Endothelial cell of umbilical vein (primary cell): ENCODE measurements around the gene FRMD4A. TPM values are rescaled to one million over a fixed set of nuclear protein-coding genes. Genes with fewer than 3 reads are reported as not detected.

Source experiments
- BruUV-seq: library from RNA; stranded (reverse); fragments of 400-500 nt; replicated peaks from 2 replicates; lab custom pipeline; 2021; lab: Mats Ljungman, UMichigan
- CTCF ChIA-PET: fragments of 300-600, 350-600 bp; sonication (Branson Sonifier 250); formaldehyde crosslinking; loops from one replicate; lab custom pipeline; 2021; ENCODE audit warnings: antibody characterized with exemption, inconsistent platforms; lab: Charles Lee
- POLR2A ChIA-PET: fragments of 300-600, 350-600 bp; sonication (Branson Sonifier 250); formaldehyde crosslinking; loops from one replicate; lab custom pipeline; 2021; ENCODE audit warnings: antibody characterized with exemption, inconsistent platforms; lab: Charles Lee
- DNase-seq: peaks from one replicate; pipeline ENCODE4 v3.0.0-alpha.2; 2011; ENCODE audit warnings: low read depth, low spot score
- FAIRE-seq: peaks from 2 replicates; lab custom pipeline; 2011; peaks lifted over from hg19 to GRCh38; lab: Jason Lieb, UNC
- H2AFZ ChIP-seq: 2 replicates; pipeline ENCODE4 v1.6.0; 2012; ENCODE audit warnings: low read depth, low read length, control low read depth, inconsistent platforms
- H3K27ac ChIP-seq: 2 replicates; pipeline ENCODE4 v1.5.1; 2011; ENCODE audit warnings: low read depth, mild to moderate bottlenecking, control low read depth, low read length, moderate library complexity; ENCODE audit not compliant: insufficient read depth
- H3K27me3 ChIP-seq, 2 experiments: 2 replicates each; pipeline versions ENCODE4 v1.6.0 to v1.6.1; 2011; ENCODE audit warnings: low read length in 2 of 2, mixed read lengths in 1 of 2; ENCODE audit not compliant: control insufficient read depth in 2 of 2, insufficient read depth in 2 of 2
- H3K36me3 ChIP-seq, 2 experiments: 2 replicates in 1 of 2; 3 replicates in 1 of 2; pipeline ENCODE4 v1.5.1; 2011; ENCODE audit warnings: low read length in 2 of 2, mild to moderate bottlenecking in 1 of 2, moderate library complexity in 1 of 2; ENCODE audit not compliant: control insufficient read depth in 2 of 2, insufficient read depth in 2 of 2; ENCODE audit errors: extremely low read depth in 1 of 2
- H3K4me1 ChIP-seq: 3 replicates; pipeline ENCODE4 v1.5.1; 2011; ENCODE audit warnings: mild to moderate bottlenecking, low read length; ENCODE audit not compliant: control insufficient read depth, insufficient read depth; ENCODE audit errors: extremely low read depth
- H3K4me2 ChIP-seq: 2 replicates; pipeline ENCODE4 v1.6.1; 2011; ENCODE audit warnings: low read length, control low read depth, mixed read lengths; ENCODE audit not compliant: insufficient read depth
- H3K4me3 ChIP-seq, 3 experiments: fragments of 200-600 bp in 1 of 3; sonication (generic), shearing (Covaris generic) in 1 of 3; replicated peaks in 1 of 3; 2 replicates each; pipeline ENCODE4 v1.5.1; 2011 to 2016; ENCODE audit warnings: control low read depth in 3 of 3, low read length in 3 of 3, mild to moderate bottlenecking in 2 of 3, inconsistent platforms in 1 of 3, low read depth in 1 of 3, moderate library complexity in 1 of 3; ENCODE audit not compliant: insufficient read depth in 1 of 3
- H3K79me2 ChIP-seq: 2 replicates; pipeline ENCODE4 v1.6.0; 2012; ENCODE audit warnings: low read length, inconsistent platforms; ENCODE audit not compliant: control insufficient read depth, insufficient read depth
- H3K9ac ChIP-seq: replicated peaks from 2 replicates; pipeline ENCODE3; 2011; ENCODE audit warnings: low read length, control low read depth; ENCODE audit not compliant: insufficient read depth; ENCODE audit errors: extremely low read depth
- H3K9me1 ChIP-seq: replicated peaks from 3 replicates; pipeline ENCODE4 v1.6.0; 2011; ENCODE audit warnings: mild to moderate bottlenecking, low read length; ENCODE audit not compliant: control insufficient read depth, insufficient read depth; ENCODE audit errors: extremely low read depth
- H3K9me3 ChIP-seq: replicated peaks from 2 replicates; pipeline ENCODE4 v1.5.1; 2012; ENCODE audit warnings: low read length, inconsistent platforms; ENCODE audit not compliant: control insufficient read depth, insufficient read depth
- H4K20me1 ChIP-seq: replicated peaks from 2 replicates; pipeline ENCODE3; 2011; ENCODE audit warnings: mild to moderate bottlenecking, low read length; ENCODE audit not compliant: control insufficient read depth, insufficient read depth; ENCODE audit errors: extremely low read depth
- CTCF ChIP-seq, 2 donors: IDR thresholded peaks; 1 replicate in 1 of 2; 2 replicates in 1 of 2; pipeline ENCODE4 v1.5.1; 2011; ENCODE audit warnings: low read length in 2 of 2, mild to moderate bottlenecking in 2 of 2, moderate library complexity in 2 of 2, control low read depth in 1 of 2, inconsistent platforms in 1 of 2, low read depth in 1 of 2; ENCODE audit not compliant: insufficient read depth in 1 of 2; ENCODE audit errors: extremely low read depth in 1 of 2
- EZH2 ChIP-seq: IDR thresholded peaks from 2 replicates; pipeline ENCODE4 v1.6.1; 2012; ENCODE audit warnings: borderline replicate concordance, low read depth, mild to moderate bottlenecking, moderate library complexity, low read length, inconsistent platforms; ENCODE audit not compliant: severe bottlenecking
- FOS ChIP-seq: IDR thresholded peaks from 2 replicates; pipeline ENCODE4 v1.6.1; 2011; ENCODE audit warnings: mild to moderate bottlenecking, low read length, moderate library complexity, borderline replicate concordance; ENCODE audit not compliant: insufficient read depth
- GATA2 ChIP-seq: IDR thresholded peaks from 2 replicates; pipeline ENCODE4 v1.7.0; 2011; ENCODE audit warnings: low read depth, mild to moderate bottlenecking, moderate library complexity, mixed read lengths, low read length; ENCODE audit not compliant: insufficient read length, insufficient read depth
- JUN ChIP-seq: IDR thresholded peaks from 2 replicates; pipeline ENCODE4 v1.6.1; 2011; ENCODE audit warnings: borderline replicate concordance, low read depth; ENCODE audit not compliant: insufficient read length, insufficient read depth
- MAX ChIP-seq: IDR thresholded peaks from 2 replicates; pipeline ENCODE4 v1.6.1; 2011; ENCODE audit not compliant: insufficient read depth, insufficient read length
- MYC ChIP-seq: IDR thresholded peaks from one replicate; pipeline ENCODE4 v1.6.1; 2011; ENCODE audit warnings: mild to moderate bottlenecking, low read depth, low read length
- POLR2A ChIP-seq: IDR thresholded peaks from 2 replicates; pipeline ENCODE4 v1.6.1; 2012; ENCODE audit warnings: low read depth, mild to moderate bottlenecking, control low read depth, low read length
- POLR2AphosphoS5 ChIP-seq: IDR thresholded peaks from 2 replicates; pipeline ENCODE4 v1.6.1; 2012; ENCODE audit warnings: low read depth, mild to moderate bottlenecking, control low read depth, low read length, moderate library complexity; ENCODE audit not compliant: insufficient read depth
- dilution Hi-C: fragments of 300-500 bp; cut with MboI; formaldehyde crosslinking; loops from one replicate; pipeline ENCODE4 v1.15.0; 2019; ENCODE audit warnings: low sequenced_read_pairs; ENCODE audit not compliant: extremely low pct_ligation_motif_present
- intact Hi-C: fragments of 100-400 bp; cut with micrococcal nuclease; formaldehyde crosslinking; loops from one replicate; pipeline ENCODE4 v1.10.0; 2022
- polyA plus RNA-seq, 4 experiments: library from polyadenylated mRNA; depleted of rRNA in 3 of 4; stranded (reverse) in 3 of 4; unstranded in 1 of 4; fragments of >200 nt; gene quantifications; 2 replicates each; pipeline versions ENCODE4 v1.2.1 to v1.2.3, GENCODE V29; 2011 to 2012; ENCODE audit warnings: missing spikeins in 1 of 4
- total RNA-seq: library from RNA; stranded (reverse); gene quantifications from 2 replicates; pipeline ENCODE4 v1.2.3, GENCODE V29; 2021

The FRMD4A gene
- total and polyA plus RNA-seq, 2 donors (not counting 3 experiments of a cell fraction or from before 2014, with no cell fraction given) = 123 to 148 TPM

- H3K79me2 ChIP-seq = peaks cover 3% of the 10 kb centered on the region
- FAIRE-seq = no peak
- H2AFZ ChIP-seq = no peak overlapping the region
- POLR2A ChIA-PET = interaction anchor here (1.1 kb wide), 1 partner anchor 9 kb away, joined by 3 read pairs; no protein-coding TSS in a partner anchor
- TSS peak; percentile 2 for BruUV-seq
- no peak for DNase-seq
- no peaks in the 10 kb centered on the region for H3K9me3 ChIP-seq
- CTCF ChIA-PET = interaction anchor here (0.8 kb wide), 1 partner anchor 9 kb away, joined by 3 read pairs; no protein-coding TSS in a partner anchor
- peaks cover 18 to 27% of the 10 kb centered on the region in 2 experiments for H3K36me3 ChIP-seq
- H3K4me3 ChIP-seq = no peak overlapping the region
- dilution Hi-C loops = no loop called here
- peaks cover 23% of the 10 kb centered on the region for H3K4me1 ChIP-seq
- no peak overlapping the region for H3K4me2 ChIP-seq
- H3K9ac ChIP-seq = no peak overlapping the region
- intact Hi-C loops = no loop called here
- H3K9me1 ChIP-seq = no peaks in the 10 kb centered on the region
- H3K27me3 ChIP-seq = no peaks in the 10 kb centered on the region
- H3K27ac ChIP-seq = no peak overlapping the region
- no peak for TF ChIP-seq POLR2A
- no peak for TF ChIP-seq GATA2
- no peak for TF ChIP-seq EZH2
- TF ChIP-seq MYC = no peak
- no peak for TF ChIP-seq MAX
- TF ChIP-seq JUN = no peak
- TF ChIP-seq FOS = no peak
- no peak for TF ChIP-seq CTCF (IDR thresholded peaks at IDR 0.05; ENCODE audit: extremely low read depth in 1 of 2, insufficient read depth in 1 of 2, low read depth in 1 of 2, low read length in 2 of 2)
- no peak for TF ChIP-seq POLR2AphosphoS5
- H4K20me1 ChIP-seq = no peaks in the 10 kb centered on the region
Measured at GRCh38 chr10:13698217-13698616, 632.5 kb downstream of the FRMD4A start.
